HepG2 (cell line): ENCODE measurements around the gene OPRM1. TPM values are rescaled to one million over a fixed set of nuclear protein-coding genes. Genes with fewer than 3 reads are reported as not detected.
A peak's percentile ranks its signal among the peaks of the same experiment; 100 is the strongest.

Experiments
- ATF1 ChIP-seq: IDR thresholded peaks from 2 replicates; pipeline ENCODE4 v1.6.1; 2016; ENCODE audit warnings: mild to moderate bottlenecking, control low read depth
- CERS6 ChIP-seq: sonication (generic); formaldehyde crosslinking; IDR thresholded peaks from 2 replicates; pipeline ENCODE4 v1.5.0; 2020; ENCODE audit warnings: missing genetic modification reagents
- CTCF ChIP-seq: sonication (generic); formaldehyde crosslinking; IDR thresholded peaks from 2 replicates; pipeline ENCODE4 v1.5.0; 2020; ENCODE audit warnings: mild to moderate bottlenecking, missing genetic modification reagents, moderate library complexity
- HMGXB4 ChIP-seq, 2 experiments: sonication (generic) in 1 of 2; formaldehyde crosslinking in 1 of 2; IDR thresholded peaks; 2 replicates each; pipeline versions ENCODE4 v1.4.0 to v1.6.1; 2018 to 2020; ENCODE audit warnings: missing genetic modification reagents in 2 of 2, borderline replicate concordance in 1 of 2, low read depth in 1 of 2, mild to moderate bottlenecking in 1 of 2, missing biosample characterization in 1 of 2
- ISL2 ChIP-seq: sonication (generic); formaldehyde crosslinking; IDR thresholded peaks from 2 replicates; pipeline ENCODE4 v1.5.0; 2020; ENCODE audit warnings: missing genetic modification reagents
- KDM4B ChIP-seq: sonication (generic); formaldehyde crosslinking; IDR thresholded peaks from 2 replicates; pipeline ENCODE4 v1.4.0; 2020; ENCODE audit warnings: missing genetic modification reagents
- MTF2 ChIP-seq: sonication (generic); formaldehyde crosslinking; IDR thresholded peaks from 2 replicates; pipeline ENCODE4 v1.5.0; 2020; ENCODE audit warnings: missing genetic modification reagents, borderline replicate concordance
- MYNN ChIP-seq: sonication (generic); formaldehyde crosslinking; IDR thresholded peaks from 2 replicates; pipeline ENCODE4 v1.4.0; 2020; ENCODE audit warnings: mild to moderate bottlenecking, low read depth, missing genetic modification reagents
- NAIF1 ChIP-seq: sonication (generic); formaldehyde crosslinking; IDR thresholded peaks from 2 replicates; pipeline ENCODE4 v1.5.0; 2020; ENCODE audit warnings: mild to moderate bottlenecking, missing genetic modification reagents, borderline replicate concordance
- RBM39 ChIP-seq: fragments of 200-400 bp; formaldehyde crosslinking; IDR thresholded peaks from one replicate; pipeline ENCODE4 v1.6.1; 2018; ENCODE audit warnings: antibody characterized with exemption, mild to moderate bottlenecking, low read depth, low read length; ENCODE audit not compliant: poor library complexity, severe bottlenecking
- SOX13 ChIP-seq, 3 experiments: fragments of 450-650 bp in 1 of 3; sonication (generic) in 1 of 3; formaldehyde crosslinking in 1 of 3; IDR thresholded peaks in 2 of 3; conservative IDR thresholded peaks in 1 of 3; 2 replicates each; pipeline versions ENCODE4 v1.5.0 to v1.6.1; 2016 to 2020; ENCODE audit warnings: antibody characterized with exemption in 1 of 3, mild to moderate bottlenecking in 1 of 3, missing compliant biosample characterization in 1 of 3, missing genetic modification reagents in 1 of 3, moderate library complexity in 1 of 3
- ZFP41 ChIP-seq: sonication (generic); formaldehyde crosslinking; IDR thresholded peaks from 2 replicates; pipeline ENCODE4 v1.4.0; 2020; ENCODE audit warnings: mild to moderate bottlenecking, missing genetic modification reagents, borderline replicate concordance
- ZFP90 ChIP-seq: sonication (generic); formaldehyde crosslinking; IDR thresholded peaks from 2 replicates; pipeline ENCODE4 v1.8.0; 2022; ENCODE audit warnings: missing genetic modification reagents, mild to moderate bottlenecking, inconsistent platforms, borderline replicate concordance
- ZNF296 ChIP-seq: sonication (generic); formaldehyde crosslinking; conservative IDR thresholded peaks from 2 replicates; pipeline ENCODE4 v1.5.0; 2020; ENCODE audit warnings: mild to moderate bottlenecking, missing genetic modification reagents
- ZNF446 ChIP-seq: sonication (generic); formaldehyde crosslinking; IDR thresholded peaks from 2 replicates; pipeline ENCODE4 v1.5.0; 2020; ENCODE audit warnings: mild to moderate bottlenecking, missing genetic modification reagents
- ZNF589 ChIP-seq: sonication (generic); formaldehyde crosslinking; conservative IDR thresholded peaks from 2 replicates; pipeline ENCODE4 v1.8.0; 2022; ENCODE audit warnings: mild to moderate bottlenecking, moderate library complexity, missing genetic modification reagents
- ZNF841 ChIP-seq: sonication (generic); formaldehyde crosslinking; IDR thresholded peaks from 2 replicates; pipeline ENCODE4 v1.8.1; 2023; ENCODE audit warnings: missing genetic modification reagents, borderline replicate concordance
- polyA plus RNA-seq, 8 experiments: library from polyadenylated mRNA; depleted of rRNA in 3 of 8; stranded (reverse) in 7 of 8; unstranded in 1 of 8; fragments of >200 nt; fragmentation: Illumina TruSeq in 4 of 8; extraction: Trizol in 4 of 8; gene quantifications; 2 replicates each; pipeline versions ENCODE4 v1.2.1 to v1.2.3, GENCODE V29; 2011 to 2016; ENCODE audit warnings: low read depth in 4 of 8, missing spikeins in 1 of 8, mixed read lengths in 1 of 8; ENCODE audit not compliant: insufficient read depth in 1 of 8
- total RNA-seq, 5 experiments: library from RNA; depleted of rRNA; stranded (reverse); fragments of >200 nt; fragmentation: Illumina TruSeq; extraction: Trizol; gene quantifications; 2 replicates each; pipeline ENCODE4 v1.2.3, GENCODE V29; 2016; ENCODE audit warnings: low read depth in 1 of 5
- TF ChIP-seq, protein P1 (sequence below): sonication (generic); formaldehyde crosslinking; IDR thresholded peaks from 2 replicates; pipeline ENCODE4 v1.4.0; 2020; ENCODE audit warnings: mild to moderate bottlenecking, missing genetic modification reagents, borderline replicate concordance

The OPRM1 gene
- total and polyA plus RNA-seq, 2 of the 13 experiments (the other 11 are each of a cell fraction or from before 2014, with no cell fraction given) = not detected

DNA sequence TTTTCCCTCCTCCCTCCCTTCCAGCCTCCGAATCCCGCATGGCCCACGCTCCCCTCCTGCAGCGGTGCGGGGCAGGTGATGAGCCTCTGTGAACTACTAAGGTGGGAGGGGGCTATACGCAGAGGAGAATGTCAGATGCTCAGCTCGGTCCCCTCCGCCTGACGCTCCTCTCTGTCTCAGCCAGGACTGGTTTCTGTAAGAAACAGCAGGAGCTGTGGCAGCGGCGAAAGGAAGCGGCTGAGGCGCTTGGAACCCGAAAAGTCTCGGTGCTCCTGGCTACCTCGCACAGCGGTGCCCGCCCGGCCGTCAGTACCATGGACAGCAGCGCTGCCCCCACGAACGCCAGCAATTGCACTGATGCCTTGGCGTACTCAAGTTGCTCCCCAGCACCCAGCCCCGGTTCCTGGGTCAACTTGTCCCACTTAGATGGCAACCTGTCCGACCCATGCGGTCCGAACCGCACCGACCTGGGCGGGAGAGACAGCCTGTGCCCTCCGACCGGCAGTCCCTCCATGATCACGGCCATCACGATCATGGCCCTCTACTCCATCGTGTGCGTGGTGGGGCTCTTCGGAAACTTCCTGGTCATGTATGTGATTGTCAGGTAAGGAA is at the start of gene OPRM1 (continued):
- no peak for TF ChIP-seq CTCF
- no peak for TF ChIP-seq SOX13 (IDR thresholded peaks at IDR 0.05)
- TF ChIP-seq SOX13 (CRISPR knock-in tag; conservative IDR thresholded peaks at IDR 0.05 in 1 of 2, IDR thresholded peaks at IDR 0.05 in 1 of 2) = peak in 1 of 2 experiments; percentile 17; a peak in 1 of 4 replicates
- no peak for TF ChIP-seq RBM39
- TF ChIP-seq HMGXB4 (CRISPR knock-in tag; IDR thresholded peaks at IDR 0.05; ENCODE audit: borderline replicate concordance in 1 of 2, low read depth in 1 of 2) = 0 out of 4 replicates have a peak, but pooled peaks of 1 of the 2 experiments have one; percentile 22
- TF ChIP-seq ZFP41 (CRISPR knock-in tag) = peak; percentile 56; the same call in 1 of the 2 replicates
- no peak for TF ChIP-seq MTF2
- peak; percentile 87 for TF ChIP-seq ZNF446 (CRISPR knock-in tag)
- 0 out of 2 replicates have a peak, but pooled peaks have one; percentile 55 for TF ChIP-seq ISL2 (CRISPR knock-in tag)
- TF ChIP-seq ZFP90 = 0 out of 2 replicates have a peak, but pooled peaks have one; percentile 42
- peak; percentile 75; the same call in 1 of the 2 replicates for TF ChIP-seq ZNF296 (CRISPR knock-in tag)
- TF ChIP-seq ZNF841 (CRISPR knock-in tag) = 0 out of 2 replicates have a peak, but pooled peaks have one; percentile 34
- peak; percentile 73; the same call in 1 of the 2 replicates for TF ChIP-seq KDM4B
- TF ChIP-seq MYNN (CRISPR knock-in tag) = no peak
- no peak for TF ChIP-seq CERS6
- TF ChIP-seq ATF1 (CRISPR knock-in tag) = no peak
- TF ChIP-seq, protein P1, sequence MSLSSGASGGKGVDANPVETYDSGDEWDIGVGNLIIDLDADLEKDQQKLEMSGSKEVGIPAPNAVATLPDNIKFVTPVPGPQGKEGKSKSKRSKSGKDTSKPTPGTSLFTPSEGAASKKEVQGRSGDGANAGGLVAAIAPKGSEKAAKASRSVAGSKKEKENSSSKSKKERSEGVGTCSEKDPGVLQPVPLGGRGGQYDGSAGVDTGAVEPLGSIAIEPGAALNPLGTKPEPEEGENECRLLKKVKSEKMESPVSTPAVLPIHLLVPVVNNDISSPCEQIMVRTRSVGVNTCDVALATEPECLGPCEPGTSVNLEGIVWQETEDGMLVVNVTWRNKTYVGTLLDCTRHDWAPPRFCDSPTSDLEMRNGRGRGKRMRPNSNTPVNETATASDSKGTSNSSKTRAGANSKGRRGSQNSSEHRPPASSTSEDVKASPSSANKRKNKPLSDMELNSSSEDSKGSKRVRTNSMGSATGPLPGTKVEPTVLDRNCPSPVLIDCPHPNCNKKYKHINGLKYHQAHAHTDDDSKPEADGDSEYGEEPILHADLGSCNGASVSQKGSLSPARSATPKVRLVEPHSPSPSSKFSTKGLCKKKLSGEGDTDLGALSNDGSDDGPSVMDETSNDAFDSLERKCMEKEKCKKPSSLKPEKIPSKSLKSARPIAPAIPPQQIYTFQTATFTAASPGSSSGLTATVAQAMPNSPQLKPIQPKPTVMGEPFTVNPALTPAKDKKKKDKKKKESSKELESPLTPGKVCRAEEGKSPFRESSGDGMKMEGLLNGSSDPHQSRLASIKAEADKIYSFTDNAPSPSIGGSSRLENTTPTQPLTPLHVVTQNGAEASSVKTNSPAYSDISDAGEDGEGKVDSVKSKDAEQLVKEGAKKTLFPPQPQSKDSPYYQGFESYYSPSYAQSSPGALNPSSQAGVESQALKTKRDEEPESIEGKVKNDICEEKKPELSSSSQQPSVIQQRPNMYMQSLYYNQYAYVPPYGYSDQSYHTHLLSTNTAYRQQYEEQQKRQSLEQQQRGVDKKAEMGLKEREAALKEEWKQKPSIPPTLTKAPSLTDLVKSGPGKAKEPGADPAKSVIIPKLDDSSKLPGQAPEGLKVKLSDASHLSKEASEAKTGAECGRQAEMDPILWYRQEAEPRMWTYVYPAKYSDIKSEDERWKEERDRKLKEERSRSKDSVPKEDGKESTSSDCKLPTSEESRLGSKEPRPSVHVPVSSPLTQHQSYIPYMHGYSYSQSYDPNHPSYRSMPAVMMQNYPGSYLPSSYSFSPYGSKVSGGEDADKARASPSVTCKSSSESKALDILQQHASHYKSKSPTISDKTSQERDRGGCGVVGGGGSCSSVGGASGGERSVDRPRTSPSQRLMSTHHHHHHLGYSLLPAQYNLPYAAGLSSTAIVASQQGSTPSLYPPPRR = peak; percentile 13; the same call in 1 of the 2 replicates
- peak; percentile 90 for TF ChIP-seq ZNF589 (CRISPR knock-in tag)
- no peak for TF ChIP-seq NAIF1 (CRISPR knock-in tag)
